HTR-8/SVneo (cell line): ENCODE data around the gene GRAMD1A.
"Not testable (repeated sequence)": the region's sequence is repeated elsewhere in the genome, so short reads cannot be mapped to it uniquely, and the experiment has no call there.

ENCODE experiments used
- DNase-seq: peaks from one replicate; pipeline ENCODE4 v3.0.0; 2011; ENCODE audit warnings: low spot score, mixed read lengths; ENCODE audit not compliant: insufficient read length
- FAIRE-seq: peaks from 2 replicates; lab custom pipeline; 2011; peaks lifted over from hg19 to GRCh38; lab: Jason Lieb, UNC

Gene GRAMD1A

DNA sequence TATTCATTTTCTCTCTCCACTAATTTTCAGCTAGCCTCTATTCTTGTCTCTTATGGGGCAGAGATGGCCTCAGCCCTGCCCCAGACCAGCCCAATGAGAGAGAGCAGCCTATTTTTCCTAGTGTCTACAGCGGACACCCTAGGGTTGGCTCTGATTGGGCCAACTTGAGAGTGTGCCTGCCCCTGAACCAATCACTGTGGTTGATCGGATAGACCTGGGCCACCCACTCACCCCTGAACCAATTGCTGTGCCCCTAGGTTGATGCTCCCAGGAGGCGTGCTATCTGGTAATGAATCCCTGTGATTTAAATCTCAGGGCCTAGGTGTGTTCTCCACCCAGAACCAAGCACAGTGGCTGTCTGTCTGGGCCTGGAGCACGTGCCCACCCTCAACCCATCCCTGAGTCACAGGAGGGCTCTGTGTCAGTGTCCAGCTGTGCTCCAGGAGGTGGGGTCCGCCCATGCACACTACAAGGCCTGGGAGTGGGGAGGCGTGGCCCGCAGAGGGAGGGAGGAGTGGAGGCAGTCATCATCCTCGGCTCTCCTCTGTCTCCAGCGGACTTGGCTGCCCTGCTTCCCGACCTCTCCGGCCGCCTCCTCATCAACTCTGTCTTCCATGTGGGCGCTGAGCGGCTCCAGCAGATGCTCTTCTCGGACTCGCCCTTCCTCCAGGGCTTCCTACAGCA lies 15.3 kb downstream of the GRAMD1A start:
- FAIRE-seq = no peak

DNA sequence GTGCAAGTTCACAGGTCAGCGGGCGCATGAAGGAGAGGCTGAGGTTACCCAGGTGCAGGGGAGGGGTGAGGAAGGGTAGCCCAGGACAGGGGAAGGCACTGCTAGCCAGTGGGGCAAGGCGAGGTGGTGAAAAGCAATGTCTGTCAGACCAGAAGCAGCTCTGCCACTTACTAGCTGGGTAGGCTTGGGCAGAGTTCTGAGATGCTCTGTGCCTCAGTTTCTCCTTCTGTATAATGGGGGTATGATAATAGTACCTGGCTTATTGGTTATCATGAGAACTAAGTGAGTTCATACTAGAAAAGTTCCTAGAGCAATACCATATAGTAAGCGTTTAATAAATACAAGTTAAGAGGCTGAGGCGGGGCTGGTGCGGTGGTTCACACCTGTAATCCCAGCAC lies 15.8 kb downstream of the GRAMD1A start:
- DNase-seq (no peak), FAIRE-seq (no peak)

More for the DNA sequence above, 15.3 kb downstream of the GRAMD1A start:
- DNase-seq = no peak

DNA sequence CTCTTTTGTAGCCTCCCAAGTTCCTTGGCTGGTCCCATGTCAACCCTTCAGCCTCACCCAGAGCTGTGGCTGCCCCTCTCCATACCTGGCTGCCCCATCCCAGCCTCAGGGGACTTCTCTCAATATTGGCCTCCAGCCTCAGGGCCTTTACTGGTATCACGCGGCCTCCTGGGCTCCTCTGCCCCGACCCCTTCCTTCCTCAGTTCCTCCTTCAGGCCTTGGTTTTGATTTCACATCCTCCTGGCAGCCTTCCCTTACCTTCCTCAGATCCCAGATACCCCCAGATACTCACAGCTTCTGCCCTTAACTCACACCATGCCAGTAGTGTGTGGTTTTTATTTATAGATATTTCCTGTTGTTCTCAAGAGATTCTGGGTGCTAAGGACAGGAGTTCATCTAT lies 17.4 kb downstream of the GRAMD1A start:
- DNase-seq (no peak), FAIRE-seq (no peak)

DNA sequence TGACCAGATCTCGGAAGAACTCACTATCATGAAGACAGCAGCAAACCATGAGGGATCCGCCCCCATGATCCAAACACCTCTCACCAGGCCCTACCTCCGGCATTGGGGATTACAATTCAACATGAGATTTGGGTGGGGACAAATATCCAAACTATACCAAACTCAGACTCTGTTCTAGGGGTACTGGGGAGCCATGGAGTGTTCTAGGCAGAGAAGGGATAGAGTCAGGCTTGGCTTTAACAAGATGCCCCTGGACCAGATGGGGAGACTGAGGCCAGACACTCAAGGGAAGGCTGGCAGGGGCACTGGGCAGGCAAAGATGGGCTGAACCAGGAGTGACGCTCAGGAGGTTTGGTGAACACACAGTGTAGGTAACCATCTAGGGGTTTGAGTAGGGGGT lies 18.3 kb downstream of the GRAMD1A start:
- DNase-seq (no peak), FAIRE-seq (no peak)

DNA sequence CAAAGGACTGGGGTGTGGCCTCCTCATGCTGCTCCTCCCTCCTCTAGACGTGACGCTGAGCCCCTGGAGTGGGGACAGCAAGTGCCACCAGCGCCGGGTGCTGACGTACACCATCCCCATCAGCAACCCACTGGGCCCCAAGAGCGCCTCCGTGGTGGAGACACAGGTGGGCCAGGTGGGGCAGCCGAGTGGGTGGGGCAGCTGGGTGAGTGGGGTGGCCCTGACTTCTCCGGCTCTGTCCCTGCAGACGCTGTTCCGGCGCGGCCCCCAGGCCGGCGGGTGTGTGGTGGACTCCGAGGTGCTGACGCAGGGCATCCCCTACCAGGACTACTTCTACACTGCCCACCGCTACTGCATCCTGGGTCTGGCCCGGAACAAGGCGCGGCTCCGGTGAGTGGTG lies 19.0 kb downstream of the GRAMD1A start:
- no peak for FAIRE-seq
- DNase-seq = no peak

DNA sequence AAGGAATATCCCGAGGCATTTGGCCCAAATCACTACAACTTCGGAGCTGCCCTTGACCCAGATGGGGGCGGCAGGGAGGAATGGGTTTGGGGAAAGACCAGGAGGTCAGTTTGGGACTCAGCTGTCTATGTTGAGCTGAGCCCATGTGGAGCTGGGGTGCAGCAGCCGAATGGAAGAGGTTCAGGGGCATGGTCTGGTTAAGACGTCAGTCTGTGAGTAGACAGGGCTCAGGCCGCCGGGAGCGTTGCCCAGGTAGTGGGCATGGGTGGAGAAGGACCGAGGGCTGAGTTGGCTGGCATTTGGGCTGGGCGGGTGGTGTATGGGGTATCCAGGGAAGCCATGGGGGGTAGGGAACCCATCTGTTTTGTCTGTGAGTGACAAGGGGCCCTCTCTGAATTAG lies 20.9 kb downstream of the GRAMD1A start:
- DNase-seq = no peak

DNA sequence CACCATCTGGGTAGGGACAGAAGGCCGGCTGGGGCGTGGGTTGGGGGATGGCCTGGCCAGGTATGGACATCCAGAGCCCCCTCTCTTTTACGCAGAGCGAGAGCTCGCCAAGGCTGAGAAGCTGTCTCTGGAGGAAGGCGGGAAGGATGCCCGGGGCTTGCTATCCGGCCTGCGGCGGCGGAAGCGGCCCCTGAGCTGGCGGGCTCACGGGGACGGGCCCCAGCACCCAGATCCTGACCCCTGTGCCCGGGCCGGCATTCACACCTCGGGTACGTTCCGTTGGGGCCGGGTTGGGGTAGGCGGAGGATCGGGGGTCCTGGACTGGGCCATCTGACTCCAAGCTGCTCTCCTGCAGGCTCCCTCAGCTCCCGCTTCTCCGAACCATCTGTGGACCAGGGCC lies 21.5 kb downstream of the GRAMD1A start:
- DNase-seq (no peak), FAIRE-seq (no peak)

More for the DNA sequence above, 20.9 kb downstream of the GRAMD1A start:
- no peak for FAIRE-seq

DNA sequence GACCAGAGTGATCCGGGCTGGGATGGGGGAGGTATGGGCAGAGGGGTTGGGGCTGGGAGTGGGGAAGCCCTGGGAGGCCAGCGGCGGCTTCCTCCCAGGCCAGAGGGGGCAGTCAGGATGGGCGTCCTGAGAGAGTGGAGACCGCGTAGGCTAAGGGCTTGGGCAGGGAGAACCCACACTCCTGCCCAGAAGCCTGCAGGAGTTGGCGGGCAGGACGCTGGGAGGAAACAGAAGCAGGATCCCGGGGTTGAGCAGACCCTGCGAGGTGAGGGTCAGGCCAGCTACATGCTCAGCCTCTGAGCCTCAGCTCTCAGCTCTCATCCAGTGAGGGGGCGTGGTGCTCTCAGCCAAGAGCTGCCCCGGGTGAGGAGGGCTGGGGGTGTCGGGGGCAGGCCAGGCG lies 22.3 kb downstream of the GRAMD1A start:
- no peak for DNase-seq
- no peak for FAIRE-seq

DNA sequence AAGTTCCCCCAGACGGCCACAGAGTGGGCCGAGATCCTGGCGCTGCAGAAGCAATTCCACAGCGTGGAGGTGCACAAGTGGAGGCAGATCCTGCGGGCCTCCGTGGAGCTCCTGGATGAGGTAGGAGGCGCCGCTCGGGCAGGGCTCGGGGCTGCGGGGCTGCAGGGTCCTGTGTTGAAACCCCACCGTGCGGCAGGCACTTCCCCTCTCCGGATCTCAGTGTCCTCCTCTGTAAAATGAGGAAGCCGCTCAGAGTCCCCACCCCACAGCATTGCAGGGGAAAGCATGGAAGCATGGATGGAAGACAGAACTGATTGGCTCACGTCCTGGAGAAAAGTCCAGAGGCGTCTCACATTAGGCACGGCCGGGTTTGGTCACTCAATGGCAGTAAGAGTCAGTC lies 23.3 kb downstream of the GRAMD1A start:
- FAIRE-seq = no peak
- DNase-seq = no peak

DNA sequence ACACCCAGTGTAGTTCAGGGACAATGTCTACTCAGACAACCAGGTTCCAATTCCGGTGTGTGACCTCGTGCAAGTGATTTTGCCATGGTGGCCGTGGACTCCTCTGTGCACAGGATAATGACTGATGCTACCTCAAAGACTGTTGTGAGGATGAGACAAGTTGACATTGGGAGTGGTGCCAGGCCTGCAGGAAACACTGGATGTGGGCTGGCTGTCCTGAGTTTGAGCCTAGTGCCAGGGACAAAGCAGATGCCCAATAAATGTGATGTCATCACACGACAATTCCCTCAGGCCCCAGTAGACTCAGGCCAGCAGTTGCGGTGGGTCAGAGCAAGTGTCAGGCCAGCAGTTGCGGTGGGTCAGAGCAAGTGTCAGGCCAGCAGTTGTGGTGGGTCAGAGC lies 24.0 kb downstream of the GRAMD1A start:
- DNase-seq (no peak), FAIRE-seq (no peak)

DNA sequence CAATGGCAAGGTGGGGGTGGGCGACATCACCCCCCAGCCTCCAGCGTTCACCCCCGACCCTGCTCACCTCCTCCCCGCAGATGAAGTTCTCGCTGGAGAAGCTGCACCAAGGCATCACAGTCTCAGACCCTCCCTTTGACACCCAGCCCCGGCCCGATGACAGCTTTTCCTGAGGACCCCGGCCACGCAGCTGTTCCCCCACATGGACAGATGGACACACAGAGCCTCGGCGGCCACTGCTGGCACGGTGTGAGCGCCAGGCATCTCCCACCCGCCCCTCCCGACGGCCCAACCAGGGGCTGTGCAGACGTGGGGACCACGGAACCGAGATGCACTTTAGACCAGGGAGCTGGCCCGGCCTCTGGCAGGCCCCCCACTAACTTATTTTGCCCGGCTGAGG lies 25.8 kb downstream of the GRAMD1A start:
- no peak for FAIRE-seq
- no peak for DNase-seq

DNA sequence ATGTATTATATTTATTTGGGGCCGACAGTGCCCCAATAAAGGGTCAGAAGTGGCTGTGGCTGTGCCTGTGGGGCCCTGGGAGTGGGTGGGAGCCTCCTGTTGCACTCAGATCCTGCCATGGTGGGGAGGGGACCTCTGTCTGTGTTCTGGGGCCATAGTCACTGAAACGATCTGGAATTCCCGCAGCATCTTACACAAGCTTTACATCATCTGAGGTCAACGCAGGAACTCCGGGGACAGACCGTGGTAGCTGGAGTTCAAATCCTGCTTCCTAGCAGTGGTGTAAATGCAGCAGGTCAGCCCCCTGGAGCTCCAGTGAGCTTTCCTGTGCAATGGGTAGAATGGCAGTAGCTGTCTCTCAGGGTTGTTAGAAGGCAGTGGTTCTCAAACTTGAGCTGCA lies 26.3 kb downstream of the GRAMD1A start:
- no peak for DNase-seq

DNA sequence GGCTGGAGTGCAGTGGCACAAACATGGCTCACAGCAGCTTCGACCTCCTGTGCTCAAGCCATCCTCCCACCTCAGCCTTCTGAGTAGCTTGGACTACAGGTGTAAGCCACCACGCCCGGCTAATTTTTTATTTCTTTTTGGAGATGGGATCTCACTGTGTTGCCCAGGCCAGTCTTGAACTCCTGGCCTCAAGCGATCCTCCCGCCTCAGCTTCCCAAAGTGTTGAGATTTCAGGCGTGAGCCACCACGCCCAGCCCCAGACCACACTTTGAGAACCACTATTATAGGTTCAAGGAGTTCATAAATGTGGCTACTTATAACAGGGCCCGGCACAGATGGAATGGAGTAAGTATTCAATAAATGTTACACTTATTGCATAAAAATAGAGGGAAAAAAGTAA lies 26.9 kb downstream of the GRAMD1A start:
- no peak for FAIRE-seq
- no peak for DNase-seq

More for the DNA sequence above, 26.3 kb downstream of the GRAMD1A start:
- FAIRE-seq = no peak

DNA sequence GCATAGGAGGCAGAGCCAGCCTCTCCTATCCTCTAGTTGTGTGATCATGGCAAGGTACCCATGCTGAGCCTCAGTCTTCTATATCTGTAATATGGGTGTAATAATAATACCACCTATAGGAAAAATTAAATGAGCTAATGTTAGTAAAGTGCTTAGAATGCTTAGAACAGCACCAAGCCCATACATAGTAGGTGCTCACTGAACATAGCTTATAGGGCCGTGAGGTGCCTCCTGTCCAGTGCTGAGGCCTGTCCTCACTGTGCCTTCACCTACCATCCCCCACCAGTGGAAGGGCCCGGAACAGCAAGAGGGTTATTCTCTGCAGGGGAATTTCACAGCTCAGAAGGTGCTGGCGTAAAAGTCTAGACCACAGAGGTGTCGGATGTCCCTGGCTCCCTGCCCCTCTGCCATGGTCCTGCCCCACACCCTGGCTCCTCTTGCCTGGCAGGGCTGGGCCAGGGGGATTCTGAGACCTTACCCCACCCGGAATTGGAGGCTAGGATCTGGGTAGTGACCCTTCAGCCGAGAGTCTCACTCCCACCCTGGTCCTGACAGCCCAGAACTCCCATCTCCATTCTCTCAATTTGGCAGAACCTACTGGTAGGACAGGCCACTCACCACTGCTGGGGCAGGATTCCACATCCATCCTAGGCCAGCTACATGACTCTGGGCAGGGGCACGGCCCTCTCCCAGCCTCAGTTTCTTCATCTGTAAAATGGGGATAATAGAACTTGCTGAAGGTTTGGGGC lies 27.9 kb downstream of the GRAMD1A start:
- no peak for DNase-seq

DNA sequence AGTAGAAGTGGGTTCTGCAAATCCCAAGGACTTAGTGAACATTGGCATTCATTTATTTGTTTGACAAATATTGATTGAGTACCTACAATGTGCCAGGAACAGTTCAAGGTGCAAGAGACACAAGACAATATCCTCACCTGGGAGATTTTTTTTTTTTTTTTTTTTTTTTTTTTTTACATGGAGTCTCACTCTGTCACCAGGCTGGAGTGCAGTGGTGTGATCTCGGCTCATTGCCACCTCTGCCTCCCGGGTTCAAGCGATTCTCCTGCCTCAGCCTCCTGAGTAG lies 28.4 kb downstream of the GRAMD1A start:
- not testable (repeated sequence) for DNase-seq, FAIRE-seq

More for the DNA sequence above, 27.9 kb downstream of the GRAMD1A start:
- no peak for FAIRE-seq

DNA sequence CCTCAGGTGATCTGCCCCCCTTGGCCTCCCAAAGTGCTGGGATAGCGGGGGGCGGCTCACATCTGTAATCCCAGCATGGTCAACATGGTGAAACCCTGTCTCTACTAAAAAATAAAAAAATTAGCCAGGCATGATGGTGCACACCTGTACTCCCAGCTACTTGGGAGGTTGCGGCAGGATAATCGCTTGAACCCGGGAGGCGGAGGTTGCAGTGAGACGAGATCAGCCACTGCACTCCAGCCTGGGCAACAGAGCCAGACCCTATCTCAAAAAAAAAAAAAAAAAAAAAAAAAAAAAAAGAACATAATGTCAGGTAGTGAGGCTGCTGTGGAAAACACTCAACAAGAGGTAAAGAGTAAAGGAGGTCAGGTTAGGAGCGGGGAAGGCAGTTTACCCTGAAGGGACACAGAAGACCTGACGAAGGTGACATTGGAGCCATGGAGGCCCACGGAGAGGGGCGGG lies 29.2 kb downstream of the GRAMD1A start:
- not testable (repeated sequence) for FAIRE-seq, DNase-seq

DNA sequence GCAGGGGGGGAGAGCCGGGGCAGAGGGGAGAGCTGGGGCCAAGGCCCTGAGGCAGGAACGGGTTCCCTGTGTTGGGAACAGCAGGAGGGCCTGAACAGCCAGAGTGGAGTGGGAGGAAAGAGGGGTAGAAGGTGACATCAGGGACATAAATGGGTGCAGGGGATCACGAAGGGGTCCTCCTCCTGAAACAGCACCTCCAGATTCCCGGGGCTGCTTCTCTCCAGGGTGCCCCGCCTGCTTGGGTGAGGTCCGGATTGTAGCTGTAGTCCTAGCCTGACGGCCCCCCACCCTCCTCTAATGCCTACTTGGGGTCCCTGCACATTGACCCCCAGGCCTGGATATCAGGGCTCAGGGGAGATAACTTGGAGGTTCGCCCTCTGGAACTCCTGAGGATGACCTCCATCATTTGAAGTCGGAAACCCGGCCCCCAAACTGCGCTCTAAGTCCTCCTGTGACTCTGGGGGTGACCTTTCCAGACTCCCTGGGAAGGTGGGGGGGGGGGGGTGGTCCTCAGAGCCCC lies 29.7 kb downstream of the GRAMD1A start:
- FAIRE-seq (no peak), DNase-seq (no peak)

DNA sequence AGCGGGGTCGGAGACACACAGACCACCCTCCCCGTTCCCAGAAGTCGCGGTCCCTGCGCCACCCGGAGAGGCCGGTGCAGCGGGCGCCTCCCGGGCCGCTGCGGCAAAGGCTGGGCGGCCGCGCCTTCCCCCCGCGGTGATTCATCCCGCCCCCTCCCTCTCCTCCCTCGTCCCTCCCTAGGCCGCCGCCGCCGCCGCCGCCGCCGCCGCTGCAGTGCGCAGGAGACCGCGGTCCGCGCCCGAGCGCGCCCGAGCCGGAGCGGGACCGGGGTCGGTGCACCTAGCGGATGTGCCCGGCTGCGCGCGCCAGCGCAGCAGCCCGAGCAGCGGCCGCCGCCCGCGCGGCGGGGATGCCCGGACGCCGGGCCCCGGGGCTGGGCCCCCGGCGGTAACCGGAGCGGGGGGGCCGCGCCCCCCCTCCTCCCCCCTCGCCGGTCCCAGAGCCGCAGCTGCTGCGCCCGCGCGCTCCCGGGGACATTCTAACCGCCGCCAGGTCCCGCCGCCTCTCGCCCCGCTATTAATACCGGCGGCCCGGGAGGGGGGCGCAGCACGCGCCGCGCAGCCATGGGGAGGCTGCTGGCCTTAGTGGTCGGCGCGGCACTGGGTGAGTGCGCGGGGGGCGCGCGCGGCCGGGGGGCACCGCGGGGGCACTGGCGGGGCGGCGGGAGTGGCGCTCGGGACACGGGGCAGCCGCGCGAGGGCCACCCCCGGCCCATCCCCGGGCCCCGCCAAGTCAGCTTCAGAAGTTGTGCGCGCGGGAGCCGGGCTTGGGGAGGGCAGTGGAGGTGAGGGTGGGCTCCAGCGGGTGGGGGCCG lies 30.3 kb downstream of the GRAMD1A start, which contains the start of gene SCN1B:
Gene SCN1B (plus strand): TSS at position 214 of the 815 bp plus-strand sequence. CDS start 351 bp downstream, at position 565.
- DNase-seq (peak; percentile 75), FAIRE-seq (peak; percentile 38)

DNA sequence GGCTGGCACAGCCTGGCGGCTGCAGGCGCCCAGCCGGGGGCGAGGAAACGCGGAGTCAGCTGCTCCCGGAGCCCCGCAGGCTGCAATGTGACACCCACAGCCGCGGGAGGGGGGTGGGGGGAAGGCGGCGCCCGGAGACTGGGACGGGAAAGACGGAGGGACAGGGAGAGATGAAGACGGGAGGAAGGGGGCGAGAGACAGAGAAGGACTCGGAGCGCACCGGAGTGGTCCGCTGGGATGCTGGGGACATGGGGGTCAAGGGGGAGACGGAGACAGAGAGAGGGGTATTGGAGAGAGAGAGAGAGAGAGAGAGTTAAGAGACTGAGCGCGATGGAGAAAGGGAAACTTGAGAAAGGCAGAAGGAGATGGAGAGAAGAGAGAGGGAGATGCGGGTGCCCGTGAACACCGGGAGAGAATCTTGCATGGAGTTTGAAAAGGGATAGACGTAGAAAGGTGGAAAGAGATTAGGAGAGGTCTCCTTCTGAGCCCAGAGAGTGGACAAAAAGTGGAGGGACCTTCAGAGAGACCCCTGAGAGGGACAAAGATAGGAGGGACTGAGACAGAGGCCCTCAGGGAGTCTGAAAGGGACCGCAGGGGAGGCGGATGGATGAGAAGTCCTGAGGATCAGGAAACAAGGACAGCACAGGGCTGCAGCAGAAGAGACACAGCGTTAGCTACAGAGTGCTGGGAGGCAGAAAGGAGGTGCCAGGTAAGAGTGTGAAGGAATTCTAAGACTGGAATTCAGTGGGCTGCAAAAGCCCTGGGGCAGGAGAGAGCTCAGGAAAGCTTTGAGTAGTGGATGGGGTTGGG lies 31.2 kb downstream of the GRAMD1A start:
- no peak for FAIRE-seq
- peak; percentile 66 for DNase-seq

DNA sequence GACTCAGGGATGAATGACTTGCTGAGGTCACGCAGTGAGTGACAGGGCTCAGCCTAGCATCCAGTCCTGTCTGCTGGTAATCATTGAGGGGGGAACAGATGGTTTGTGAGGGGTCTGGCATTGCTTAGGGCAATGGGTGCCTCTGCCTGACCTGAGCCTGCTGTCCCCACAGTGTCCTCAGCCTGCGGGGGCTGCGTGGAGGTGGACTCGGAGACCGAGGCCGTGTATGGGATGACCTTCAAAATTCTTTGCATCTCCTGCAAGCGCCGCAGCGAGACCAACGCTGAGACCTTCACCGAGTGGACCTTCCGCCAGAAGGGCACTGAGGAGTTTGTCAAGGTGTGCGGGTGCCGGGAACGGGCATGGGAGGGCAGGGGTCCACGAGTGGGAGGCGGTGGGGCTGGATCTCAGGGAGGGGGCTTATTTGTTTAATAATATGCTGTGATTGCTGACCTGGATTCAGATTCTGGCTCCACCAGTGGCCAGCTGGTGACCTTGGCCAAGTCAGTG lies 32.3 kb downstream of the GRAMD1A start:
- FAIRE-seq = no peak

More for the DNA sequence above, 32.3 kb downstream of the GRAMD1A start:
- no peak for DNase-seq
